Measurements from ENCODE around the gene HEG1. TPM values are rescaled to one million over a fixed set of nuclear protein-coding genes. Genes with fewer than 3 reads are reported as not detected.

HEG1 gene
- total RNA-seq, 1 experiment from 2014 or later, result 1.2 TPM

GRCh38 chr3:125028657-125029056, 27.1 kb downstream of the HEG1 start:
- Histone ChIP-seq H4K20me1 (ENCODE audit: low read length) (no peaks in the 10 kb centered on the region), H3K36me3 (ENCODE audit: low read depth, low read length) (no peaks in the 10 kb centered on the region), H3K27me3 (ENCODE audit: low read length) (no peaks in the 10 kb centered on the region), H3K4me3 (ENCODE audit: low read length) (no peak overlapping the region), H3K9me2 (replicated peaks; ENCODE audit: low read length) (no peaks in the 10 kb centered on the region), H3K79me2 (ENCODE audit: low read length) (no peaks in the 10 kb centered on the region), H3K9ac (ENCODE audit: low read length) (no peak overlapping the region), H3K4me1 (ENCODE audit: insufficient read depth, low read length) (no peaks in the 10 kb centered on the region), H3K9me3 (ENCODE audit: low read length) (no peaks in the 10 kb centered on the region), H3K4me2 (ENCODE audit: low read length) (no peak overlapping the region), H2AFZ (ENCODE audit: low read length) (no peak overlapping the region), H3K27ac (ENCODE audit: low read length) (no peak overlapping the region), H3F3A (ENCODE audit: low read length, unreplicated experiment) (no peaks in the 10 kb centered on the region)
- intact Hi-C loops (cut with micrococcal nuclease), result no loop called here
- DNase-seq, result no peak
- BruUV-seq (replicated peaks), result no TSS peak
- TF ChIP-seq EZH2 (IDR thresholded peaks at IDR 0.05; ENCODE audit: low read length, unreplicated experiment), result no peak
- no peak for TF ChIP-seq CTCF (conservative IDR thresholded peaks at IDR 0.05; ENCODE audit: low read depth, low read length)
- no peak for TF ChIP-seq EZH2phosphoT487 (IDR thresholded peaks at IDR 0.05; ENCODE audit: borderline replicate concordance, low read length)
- POLR2A ChIA-PET (ENCODE audit: unreplicated experiment), result no interaction called here
- CTCF ChIA-PET, result no interaction called here
- no peak for ATAC-seq

DNA sequence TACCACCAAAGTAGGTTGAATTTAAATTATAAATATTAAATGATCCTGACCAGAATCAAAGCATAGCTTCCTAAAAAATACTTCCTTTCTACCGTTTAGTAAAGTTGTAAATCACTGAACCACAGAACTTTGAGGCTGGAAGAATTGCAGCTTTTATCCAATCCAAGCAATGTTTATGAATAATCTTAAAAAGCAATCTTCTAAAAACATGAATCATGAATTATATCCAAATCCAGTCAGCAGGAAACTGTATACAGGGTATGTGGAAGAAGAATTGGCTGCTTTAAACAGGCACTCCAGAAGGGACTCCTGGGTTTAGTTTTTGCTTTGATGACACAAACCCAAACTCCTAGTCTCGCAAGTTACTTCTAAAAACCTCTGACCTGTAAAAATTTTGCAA, 30.2 kb downstream of the HEG1 start:
- no peaks in the 10 kb centered on the region for H4K20me1 ChIP-seq (ENCODE audit: low read length)
- no peaks in the 10 kb centered on the region for H3K27me3 ChIP-seq (ENCODE audit: low read length)
- ATAC-seq (no peak), DNase-seq (no peak)
- CTCF ChIA-PET, result no interaction called here
- no peaks in the 10 kb centered on the region for H3K79me2 ChIP-seq (ENCODE audit: low read length)
- H3K4me3 ChIP-seq (ENCODE audit: low read length), result no peak overlapping the region
- intact Hi-C loops (cut with micrococcal nuclease), result no loop called here
- no peak overlapping the region for H3K4me2 ChIP-seq (ENCODE audit: low read length)
- H3K9me3 ChIP-seq (ENCODE audit: low read length), result no peaks in the 10 kb centered on the region
- BruUV-seq (replicated peaks), result no TSS peak
- TF ChIP-seq EZH2phosphoT487 (IDR thresholded peaks at IDR 0.05; ENCODE audit: borderline replicate concordance, low read length) (no peak), EZH2 (IDR thresholded peaks at IDR 0.05; ENCODE audit: low read length, unreplicated experiment) (no peak), CTCF (conservative IDR thresholded peaks at IDR 0.05; ENCODE audit: low read depth, low read length) (no peak)
- no peak overlapping the region for H3K9ac ChIP-seq (ENCODE audit: low read length)
- H3K27ac ChIP-seq (ENCODE audit: low read length), result no peak overlapping the region
- H3K4me1 ChIP-seq (ENCODE audit: insufficient read depth, low read length), result no peaks in the 10 kb centered on the region
- no peaks in the 10 kb centered on the region for H3K9me2 ChIP-seq (replicated peaks; ENCODE audit: low read length)
- POLR2A ChIA-PET (ENCODE audit: unreplicated experiment), result interaction anchor here (0.6 kb wide), 1 partner anchor 91 kb away, joined by 4 read pairs; the partner anchor contains the start of gene MUC13
- no peak overlapping the region for H2AFZ ChIP-seq (ENCODE audit: low read length)
- H3F3A ChIP-seq (ENCODE audit: low read length, unreplicated experiment), result no peaks in the 10 kb centered on the region
- H3K36me3 ChIP-seq (ENCODE audit: low read depth, low read length), result no peaks in the 10 kb centered on the region

GRCh38 chr3:125024817-125025216, 31.0 kb downstream of the HEG1 start:
- Histone ChIP-seq H3K36me3 (ENCODE audit: low read depth, low read length) (no peaks in the 10 kb centered on the region), H3K9ac (ENCODE audit: low read length) (no peak overlapping the region), H3F3A (ENCODE audit: low read length, unreplicated experiment) (no peaks in the 10 kb centered on the region), H2AFZ (ENCODE audit: low read length) (no peak overlapping the region), H3K4me2 (ENCODE audit: low read length) (no peak overlapping the region), H3K27ac (ENCODE audit: low read length) (no peak overlapping the region), H3K79me2 (ENCODE audit: low read length) (no peaks in the 10 kb centered on the region), H3K4me1 (ENCODE audit: insufficient read depth, low read length) (no peaks in the 10 kb centered on the region), H3K9me3 (ENCODE audit: low read length) (no peaks in the 10 kb centered on the region), H3K9me2 (replicated peaks; ENCODE audit: low read length) (no peaks in the 10 kb centered on the region), H4K20me1 (ENCODE audit: low read length) (no peaks in the 10 kb centered on the region), H3K27me3 (ENCODE audit: low read length) (no peaks in the 10 kb centered on the region), H3K4me3 (ENCODE audit: low read length) (no peak overlapping the region)
- CTCF ChIA-PET, result interaction anchor here (0.5 kb wide), 1 partner anchor 341 kb away, joined by 3 read pairs; no protein-coding TSS in a partner anchor
- no peak for DNase-seq
- TF ChIP-seq EZH2 (IDR thresholded peaks at IDR 0.05; ENCODE audit: low read length, unreplicated experiment) (no peak), CTCF (conservative IDR thresholded peaks at IDR 0.05; ENCODE audit: low read depth, low read length) (no peak), EZH2phosphoT487 (IDR thresholded peaks at IDR 0.05; ENCODE audit: borderline replicate concordance, low read length) (no peak)
- no peak for ATAC-seq
- POLR2A ChIA-PET (ENCODE audit: unreplicated experiment), result no interaction called here
- no TSS peak for BruUV-seq (replicated peaks)
- intact Hi-C loops (cut with micrococcal nuclease), result no loop called here
